Liver (tissue), 9 donors: Measurements from ENCODE around the gene PHF2. TPM values are rescaled to one million over a fixed set of nuclear protein-coding genes. Genes with fewer than 3 reads are reported as not detected.

Source experiments
- DNase-seq: peaks from one replicate; pipeline ENCODE4 v3.0.0-alpha.2; 2017; ENCODE audit warnings: low spot score
- H3K27ac ChIP-seq, 2 donors: one replicate each; pipeline ENCODE4 v1.7.0; 2013; ENCODE audit warnings: inconsistent platforms in 2 of 2, low read length in 2 of 2, control low read depth in 1 of 2, low read depth in 1 of 2, mild to moderate bottlenecking in 1 of 2
- H3K27me3 ChIP-seq, 4 donors: one replicate each; pipeline versions ENCODE4 v1.6.1 to v1.7.0; 2013; ENCODE audit warnings: low read length in 3 of 4, inconsistent platforms in 1 of 4, mild to moderate bottlenecking in 1 of 4, moderate library complexity in 1 of 4; ENCODE audit not compliant: control insufficient read depth in 4 of 4, insufficient read depth in 4 of 4
- H3K36me3 ChIP-seq, 4 donors: one replicate each; pipeline versions ENCODE4 v1.6.1 to v1.7.0; 2013; ENCODE audit warnings: low read length in 3 of 4, mild to moderate bottlenecking in 3 of 4, low read depth in 1 of 4, moderate library complexity in 1 of 4; ENCODE audit not compliant: control insufficient read depth in 4 of 4, insufficient read depth in 3 of 4
- H3K4me1 ChIP-seq, 4 donors: one replicate each; pipeline versions ENCODE4 v1.6.1 to v1.7.0; 2013; ENCODE audit warnings: low read length in 3 of 4, mild to moderate bottlenecking in 3 of 4, moderate library complexity in 1 of 4; ENCODE audit not compliant: control insufficient read depth in 4 of 4, insufficient read depth in 4 of 4
- H3K4me3 ChIP-seq, 3 donors: one replicate each; pipeline versions ENCODE4 v1.6.1 to v1.7.0; 2013; ENCODE audit warnings: low read length in 3 of 3, control low read depth in 1 of 3, low read depth in 1 of 3, mild to moderate bottlenecking in 1 of 3
- H3K9ac ChIP-seq, 2 donors: one replicate each; pipeline ENCODE4 v1.7.0; 2013; ENCODE audit warnings: low read length in 2 of 2, mild to moderate bottlenecking in 2 of 2, moderate library complexity in 2 of 2, control low read depth in 1 of 2, low read depth in 1 of 2
- H3K9me3 ChIP-seq, 4 donors: one replicate each; pipeline versions ENCODE4 v1.6.1 to v1.7.0; 2013; ENCODE audit warnings: low read length in 3 of 4; ENCODE audit not compliant: control insufficient read depth in 4 of 4
- EGR1 ChIP-seq, 2 donors: IDR thresholded peaks; 2 replicates each; pipeline ENCODE4 v1.6.1; 2016 to 2018; ENCODE audit warnings: antibody characterized with exemption in 2 of 2, low read depth in 2 of 2
- FOXA1 ChIP-seq: IDR thresholded peaks from 2 replicates; pipeline ENCODE4 v1.6.1; 2016; ENCODE audit warnings: antibody characterized with exemption
- FOXA2 ChIP-seq: IDR thresholded peaks from 2 replicates; pipeline ENCODE4 v1.6.1; 2016; ENCODE audit warnings: antibody characterized with exemption
- GABPA ChIP-seq, 2 donors: IDR thresholded peaks in 1 of 2; conservative IDR thresholded peaks in 1 of 2; 2 replicates each; pipeline ENCODE4 v1.6.1; 2016; ENCODE audit warnings: antibody characterized with exemption in 2 of 2, mild to moderate bottlenecking in 1 of 2, moderate library complexity in 1 of 2
- HNF4A ChIP-seq, 2 donors: conservative IDR thresholded peaks; 2 replicates each; pipeline ENCODE4 v1.6.1; 2016; ENCODE audit warnings: antibody characterized with exemption in 2 of 2, mild to moderate bottlenecking in 2 of 2
- HNF4G ChIP-seq: IDR thresholded peaks from 2 replicates; pipeline ENCODE4 v1.6.1; 2016; ENCODE audit warnings: antibody characterized with exemption
- JUND ChIP-seq, 2 donors: IDR thresholded peaks; 2 replicates each; pipeline ENCODE4 v1.6.1; 2016; ENCODE audit warnings: antibody characterized with exemption in 2 of 2
- NR2F2 ChIP-seq: IDR thresholded peaks from 2 replicates; pipeline ENCODE4 v1.6.1; 2016; ENCODE audit warnings: antibody characterized with exemption
- RAD21 ChIP-seq, 2 donors: IDR thresholded peaks; 2 replicates each; pipeline ENCODE4 v1.6.1; 2016; ENCODE audit warnings: antibody characterized with exemption in 2 of 2, mild to moderate bottlenecking in 2 of 2
- RXRA ChIP-seq, 2 donors: IDR thresholded peaks; 2 replicates each; pipeline ENCODE4 v1.6.1; 2017 to 2018; ENCODE audit warnings: antibody characterized with exemption in 2 of 2, mild to moderate bottlenecking in 1 of 2
- SP1 ChIP-seq: IDR thresholded peaks from 2 replicates; pipeline ENCODE4 v1.6.1; 2018; ENCODE audit warnings: antibody characterized with exemption, mild to moderate bottlenecking
- TAF1 ChIP-seq: conservative IDR thresholded peaks from 2 replicates; pipeline ENCODE4 v1.6.1; 2016; ENCODE audit warnings: antibody characterized with exemption, mild to moderate bottlenecking
- YY1 ChIP-seq: IDR thresholded peaks from 2 replicates; pipeline ENCODE4 v1.6.1; 2016; ENCODE audit warnings: antibody characterized with exemption, mild to moderate bottlenecking
- WGBS: extraction: QIAGEN DNeasy Blood & Tissue Kit; methylation state at CpG from one replicate; pipeline ENCODE4 v1.1.7; 2013; 5-methylcytosine and 5-hydroxymethylcytosine counted together
- polyA plus RNA-seq, 2 donors: library from polyadenylated mRNA; stranded (reverse) in 1 of 2; unstranded in 1 of 2; fragments of 200-250 nt in 1 of 2; fragments of >200 nt in 1 of 2; fragmentation: Nextera tagmentation in 1 of 2; extraction: Ambion mirVana in 1 of 2; gene quantifications; one replicate each; pipeline versions ENCODE4 v1.2.1 to v1.2.3, GENCODE V29; 2013 to 2015
- total RNA-seq, 2 donors: library from RNA; depleted of rRNA; stranded (reverse); fragments of >200 nt; gene quantifications; one replicate each; pipeline ENCODE4 v1.2.3, GENCODE V29; 2014
- TF ChIP-seq, protein P1 (sequence below): IDR thresholded peaks from 2 replicates; pipeline ENCODE4 v1.6.1; 2016; ENCODE audit warnings: antibody characterized with exemption
- TF ChIP-seq, protein P2 (sequence below): IDR thresholded peaks from 2 replicates; pipeline ENCODE4 v1.6.1; 2016; ENCODE audit warnings: antibody characterized with exemption
- TF ChIP-seq, protein P3 (sequence below): IDR thresholded peaks from 2 replicates; pipeline ENCODE4 v1.6.1; 2016; ENCODE audit warnings: antibody characterized with exemption
- TF ChIP-seq, protein P4 (sequence below): fragments of 150-350 bp; IDR thresholded peaks from 2 replicates; pipeline ENCODE4 v1.5.1; 2017; ENCODE audit warnings: improper control_type of control experiment, low read depth, low read length; ENCODE audit not compliant: missing input control
- TF ChIP-seq, protein P5 (sequence below): IDR thresholded peaks from 2 replicates; pipeline ENCODE4 v1.6.1; 2016; ENCODE audit warnings: antibody characterized with exemption, mild to moderate bottlenecking
- donor health status: healthy.
- donor health status: healthy.
- donor health status: healthy.
- donor health status: healthy.
- donor health status: healthy.

Gene PHF2
- total and polyA plus RNA-seq, 4 donors = 2.3 to 8.6 (median 6.7) TPM

DNA sequence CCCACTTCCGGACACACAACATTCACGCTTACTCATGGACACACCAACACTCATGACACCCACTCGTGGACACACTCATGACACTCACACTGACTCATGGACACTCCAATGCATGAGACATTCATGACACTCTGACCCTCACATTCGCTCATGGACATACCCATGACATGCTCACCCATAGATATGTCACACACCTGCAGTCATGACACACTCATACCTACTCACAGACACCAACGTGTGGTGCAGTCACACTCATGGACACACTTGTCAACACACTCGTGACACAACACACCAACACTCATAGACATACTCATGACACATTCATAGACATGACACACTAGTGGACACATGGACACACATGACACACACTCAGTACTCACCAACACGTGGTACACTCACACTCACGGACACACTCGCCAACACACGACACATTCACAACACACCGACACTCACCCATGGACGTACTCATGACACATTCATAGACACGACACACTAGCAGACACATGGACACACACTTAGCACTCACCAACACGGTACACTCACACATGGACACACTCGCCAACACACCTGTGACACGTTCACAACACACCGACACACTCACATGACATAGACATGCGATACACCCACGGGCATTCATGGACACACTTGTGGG, 73.4 kb downstream of the PHF2 start (continued):
- TF ChIP-seq, protein P1, sequence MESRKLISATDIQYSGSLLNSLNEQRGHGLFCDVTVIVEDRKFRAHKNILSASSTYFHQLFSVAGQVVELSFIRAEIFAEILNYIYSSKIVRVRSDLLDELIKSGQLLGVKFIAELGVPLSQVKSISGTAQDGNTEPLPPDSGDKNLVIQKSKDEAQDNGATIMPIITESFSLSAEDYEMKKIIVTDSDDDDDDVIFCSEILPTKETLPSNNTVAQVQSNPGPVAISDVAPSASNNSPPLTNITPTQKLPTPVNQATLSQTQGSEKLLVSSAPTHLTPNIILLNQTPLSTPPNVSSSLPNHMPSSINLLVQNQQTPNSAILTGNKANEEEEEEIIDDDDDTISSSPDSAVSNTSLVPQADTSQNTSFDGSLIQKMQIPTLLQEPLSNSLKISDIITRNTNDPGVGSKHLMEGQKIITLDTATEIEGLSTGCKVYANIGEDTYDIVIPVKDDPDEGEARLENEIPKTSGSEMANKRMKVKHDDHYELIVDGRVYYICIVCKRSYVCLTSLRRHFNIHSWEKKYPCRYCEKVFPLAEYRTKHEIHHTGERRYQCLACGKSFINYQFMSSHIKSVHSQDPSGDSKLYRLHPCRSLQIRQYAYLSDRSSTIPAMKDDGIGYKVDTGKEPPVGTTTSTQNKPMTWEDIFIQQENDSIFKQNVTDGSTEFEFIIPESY = no peak
- TF ChIP-seq, protein P2, sequence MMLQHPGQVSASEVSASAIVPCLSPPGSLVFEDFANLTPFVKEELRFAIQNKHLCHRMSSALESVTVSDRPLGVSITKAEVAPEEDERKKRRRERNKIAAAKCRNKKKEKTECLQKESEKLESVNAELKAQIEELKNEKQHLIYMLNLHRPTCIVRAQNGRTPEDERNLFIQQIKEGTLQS = no peak
- TF ChIP-seq TAF1 = no peak

DNA sequence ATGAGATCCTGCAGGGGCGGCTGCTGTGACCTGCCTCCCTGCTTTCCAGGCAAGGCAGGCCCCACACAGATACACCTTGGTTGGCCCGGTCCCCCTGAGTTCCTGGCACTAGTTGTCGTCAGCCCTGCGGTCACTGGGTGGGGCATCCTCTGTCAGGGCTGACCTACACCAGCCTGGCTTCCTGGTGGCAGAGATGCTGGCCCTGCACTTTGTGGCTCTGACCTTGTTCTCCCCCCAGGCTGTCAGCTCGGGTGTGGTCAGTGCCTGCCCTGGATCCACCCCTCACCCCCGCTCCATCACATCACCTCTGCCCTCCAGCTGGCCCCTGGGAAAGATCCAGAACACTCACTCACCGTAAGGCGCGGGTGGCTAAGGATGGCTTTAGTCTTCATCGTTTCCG, 74.1 kb downstream of the PHF2 start:
- H3K4me1 ChIP-seq = no peaks in the 10 kb centered on the region
- peaks cover 4 to 72% (median 20%) of the 10 kb centered on the region in 4 donors for H3K36me3 ChIP-seq
- no peaks in the 10 kb centered on the region for H3K27me3 ChIP-seq
- H3K9ac ChIP-seq = no peak overlapping the region
- TF ChIP-seq, protein P3, sequence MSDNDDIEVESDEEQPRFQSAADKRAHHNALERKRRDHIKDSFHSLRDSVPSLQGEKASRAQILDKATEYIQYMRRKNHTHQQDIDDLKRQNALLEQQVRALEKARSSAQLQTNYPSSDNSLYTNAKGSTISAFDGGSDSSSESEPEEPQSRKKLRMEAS = no peak
- no peak for TF ChIP-seq GABPA (IDR thresholded peaks at IDR 0.05 in 1 of 2, conservative IDR thresholded peaks at IDR 0.05 in 1 of 2)
- TF ChIP-seq YY1 = no peak
- no peak for TF ChIP-seq FOXA1
- TF ChIP-seq JUND (IDR thresholded peaks at IDR 0.05) = no peak
- no peak for TF ChIP-seq RXRA (IDR thresholded peaks at IDR 0.05)
- TF ChIP-seq, protein P1 = no peak
- TF ChIP-seq, protein P4, sequence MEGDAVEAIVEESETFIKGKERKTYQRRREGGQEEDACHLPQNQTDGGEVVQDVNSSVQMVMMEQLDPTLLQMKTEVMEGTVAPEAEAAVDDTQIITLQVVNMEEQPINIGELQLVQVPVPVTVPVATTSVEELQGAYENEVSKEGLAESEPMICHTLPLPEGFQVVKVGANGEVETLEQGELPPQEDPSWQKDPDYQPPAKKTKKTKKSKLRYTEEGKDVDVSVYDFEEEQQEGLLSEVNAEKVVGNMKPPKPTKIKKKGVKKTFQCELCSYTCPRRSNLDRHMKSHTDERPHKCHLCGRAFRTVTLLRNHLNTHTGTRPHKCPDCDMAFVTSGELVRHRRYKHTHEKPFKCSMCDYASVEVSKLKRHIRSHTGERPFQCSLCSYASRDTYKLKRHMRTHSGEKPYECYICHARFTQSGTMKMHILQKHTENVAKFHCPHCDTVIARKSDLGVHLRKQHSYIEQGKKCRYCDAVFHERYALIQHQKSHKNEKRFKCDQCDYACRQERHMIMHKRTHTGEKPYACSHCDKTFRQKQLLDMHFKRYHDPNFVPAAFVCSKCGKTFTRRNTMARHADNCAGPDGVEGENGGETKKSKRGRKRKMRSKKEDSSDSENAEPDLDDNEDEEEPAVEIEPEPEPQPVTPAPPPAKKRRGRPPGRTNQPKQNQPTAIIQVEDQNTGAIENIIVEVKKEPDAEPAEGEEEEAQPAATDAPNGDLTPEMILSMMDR = no peak
- no peak for TF ChIP-seq RAD21 (IDR thresholded peaks at IDR 0.05)
- TF ChIP-seq NR2F2 = no peak
- no peak for TF ChIP-seq FOXA2
- TF ChIP-seq, protein P2 = no peak
- no peak for TF ChIP-seq SP1
- no peak for TF ChIP-seq HNF4A (conservative IDR thresholded peaks at IDR 0.05)
- TF ChIP-seq EGR1 (IDR thresholded peaks at IDR 0.05; ENCODE audit: low read depth in 2 of 2) = no peak
- no peak for TF ChIP-seq HNF4G
- TF ChIP-seq TAF1 = no peak
- TF ChIP-seq, protein P5, sequence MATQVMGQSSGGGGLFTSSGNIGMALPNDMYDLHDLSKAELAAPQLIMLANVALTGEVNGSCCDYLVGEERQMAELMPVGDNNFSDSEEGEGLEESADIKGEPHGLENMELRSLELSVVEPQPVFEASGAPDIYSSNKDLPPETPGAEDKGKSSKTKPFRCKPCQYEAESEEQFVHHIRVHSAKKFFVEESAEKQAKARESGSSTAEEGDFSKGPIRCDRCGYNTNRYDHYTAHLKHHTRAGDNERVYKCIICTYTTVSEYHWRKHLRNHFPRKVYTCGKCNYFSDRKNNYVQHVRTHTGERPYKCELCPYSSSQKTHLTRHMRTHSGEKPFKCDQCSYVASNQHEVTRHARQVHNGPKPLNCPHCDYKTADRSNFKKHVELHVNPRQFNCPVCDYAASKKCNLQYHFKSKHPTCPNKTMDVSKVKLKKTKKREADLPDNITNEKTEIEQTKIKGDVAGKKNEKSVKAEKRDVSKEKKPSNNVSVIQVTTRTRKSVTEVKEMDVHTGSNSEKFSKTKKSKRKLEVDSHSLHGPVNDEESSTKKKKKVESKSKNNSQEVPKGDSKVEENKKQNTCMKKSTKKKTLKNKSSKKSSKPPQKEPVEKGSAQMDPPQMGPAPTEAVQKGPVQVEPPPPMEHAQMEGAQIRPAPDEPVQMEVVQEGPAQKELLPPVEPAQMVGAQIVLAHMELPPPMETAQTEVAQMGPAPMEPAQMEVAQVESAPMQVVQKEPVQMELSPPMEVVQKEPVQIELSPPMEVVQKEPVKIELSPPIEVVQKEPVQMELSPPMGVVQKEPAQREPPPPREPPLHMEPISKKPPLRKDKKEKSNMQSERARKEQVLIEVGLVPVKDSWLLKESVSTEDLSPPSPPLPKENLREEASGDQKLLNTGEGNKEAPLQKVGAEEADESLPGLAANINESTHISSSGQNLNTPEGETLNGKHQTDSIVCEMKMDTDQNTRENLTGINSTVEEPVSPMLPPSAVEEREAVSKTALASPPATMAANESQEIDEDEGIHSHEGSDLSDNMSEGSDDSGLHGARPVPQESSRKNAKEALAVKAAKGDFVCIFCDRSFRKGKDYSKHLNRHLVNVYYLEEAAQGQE = no peak
- no peak overlapping the region for H3K27ac ChIP-seq
- no peak for DNase-seq
- 95% methylated on average over 11 of the region's 11 CpGs for WGBS
- H3K4me3 ChIP-seq = no peak overlapping the region
- H3K9me3 ChIP-seq = no peaks in the 10 kb centered on the region
